HG02981 (cell line): Measurements from ENCODE around the gene SPTB.
"Not testable (repeated sequence)": the region's sequence is repeated elsewhere in the genome, so short reads cannot be mapped to it uniquely, and the experiment has no call there.

Experiments
- ATAC-seq: cut with Tn5 transposase; IDR thresholded peaks from one replicate; pipeline ENCODE4 v1.9.1; 2021; ENCODE audit warnings: mild to moderate bottlenecking, moderate library complexity; ENCODE audit not compliant: unreplicated experiment

Gene SPTB

GRCh38 chr14:64824471-64824870, 55.2 kb downstream of the SPTB start:
- no peak for ATAC-seq

- no peak for ATAC-seq
These were observed 56.3 kb downstream of the SPTB start for GRCh38 chr14:64823305-64823861.

GRCh38 chr14:64821651-64822050, 58.1 kb downstream of the SPTB start:
- ATAC-seq: no peak

- ATAC-seq: no peak
These were observed 61.6 kb downstream of the SPTB start for GRCh38 chr14:64818151-64818550.

- ATAC-seq: no peak
These were observed 62.1 kb downstream of the SPTB start for GRCh38 chr14:64817631-64818030.

- no peak for ATAC-seq
These were observed 63.4 kb downstream of the SPTB start for GRCh38 chr14:64816221-64816783.

GRCh38 chr14:64815257-64815656, 64.5 kb downstream of the SPTB start:
- no peak for ATAC-seq

- ATAC-seq: no peak
These were observed 67.3 kb downstream of the SPTB start for GRCh38 chr14:64812412-64812811.

- no peak for ATAC-seq
These were observed 68.0 kb downstream of the SPTB start for GRCh38 chr14:64811676-64812075.

GRCh38 chr14:64808449-64808848, 71.3 kb downstream of the SPTB start:
- no peak for ATAC-seq

- ATAC-seq: no peak
These were observed 72.2 kb downstream of the SPTB start for GRCh38 chr14:64807551-64807950.

- ATAC-seq: no peak
These were observed 72.7 kb downstream of the SPTB start for GRCh38 chr14:64806862-64807495.

GRCh38 chr14:64806202-64806861, 73.4 kb downstream of the SPTB start:
- ATAC-seq: no peak

- not testable (repeated sequence) for ATAC-seq
These were observed 74.1 kb downstream of the SPTB start for GRCh38 chr14:64805646-64806045.

GRCh38 chr14:64804754-64805260, 74.9 kb downstream of the SPTB start:
- ATAC-seq: no peak

GRCh38 chr14:64801800-64802199, 77.9 kb downstream of the SPTB start:
- ATAC-seq: no peak

GRCh38 chr14:64801046-64801445, 78.7 kb downstream of the SPTB start:
- ATAC-seq: no peak

GRCh38 chr14:64800000-64800399, 79.7 kb downstream of the SPTB start:
- ATAC-seq: no peak

- ATAC-seq: no peak
These were observed 80.2 kb downstream of the SPTB start for GRCh38 chr14:64799555-64799954.

GRCh38 chr14:64796369-64796768, 83.3 kb downstream of the SPTB start:
- ATAC-seq: no peak

- ATAC-seq: no peak
These were observed 83.8 kb downstream of the SPTB start for GRCh38 chr14:64795921-64796320.

GRCh38 chr14:64795211-64795610, 84.5 kb downstream of the SPTB start:
- no peak for ATAC-seq
